Measurements from ENCODE around the gene M1AP.

Gene M1AP

DNA sequence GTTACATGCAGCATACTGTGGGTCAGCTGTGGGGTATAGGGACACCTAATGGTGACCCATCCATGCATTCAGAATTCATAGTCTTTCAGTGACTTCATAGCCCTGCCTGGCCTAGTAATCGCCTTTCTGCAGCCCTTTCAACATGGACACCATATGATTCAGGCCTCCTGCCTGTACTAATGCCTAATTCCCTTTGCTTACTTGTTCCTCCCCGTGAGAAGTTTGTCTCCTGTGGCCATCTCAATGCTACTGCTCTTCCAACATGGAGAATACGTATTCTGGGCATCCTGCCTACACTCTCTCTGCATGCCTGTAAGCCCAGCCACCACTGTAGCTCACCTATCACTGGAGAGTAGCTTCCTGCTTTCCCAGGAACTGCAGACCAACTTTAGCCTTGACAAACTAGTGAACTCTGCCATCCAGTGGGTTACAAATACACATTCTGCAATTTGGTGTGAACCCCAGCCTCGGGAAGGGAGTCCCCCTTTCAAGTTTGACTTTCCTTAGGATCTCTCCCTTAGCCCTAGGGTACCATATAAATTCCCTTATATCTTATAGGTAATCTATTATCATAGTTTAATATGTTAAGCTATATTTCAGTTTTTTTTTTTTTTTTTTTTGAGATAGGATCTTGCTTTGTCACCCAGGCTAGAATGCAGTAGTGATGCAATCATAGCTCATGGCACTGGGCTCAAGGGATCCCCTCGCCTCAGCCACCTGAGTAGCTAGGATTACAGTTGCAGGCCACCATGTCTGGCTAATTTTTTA lies 22.3 kb downstream of the M1AP start:
- H3K27me3 ChIP-seq (ENCODE audit: insufficient read depth, low read length) = no peaks in the 10 kb centered on the region

DNA sequence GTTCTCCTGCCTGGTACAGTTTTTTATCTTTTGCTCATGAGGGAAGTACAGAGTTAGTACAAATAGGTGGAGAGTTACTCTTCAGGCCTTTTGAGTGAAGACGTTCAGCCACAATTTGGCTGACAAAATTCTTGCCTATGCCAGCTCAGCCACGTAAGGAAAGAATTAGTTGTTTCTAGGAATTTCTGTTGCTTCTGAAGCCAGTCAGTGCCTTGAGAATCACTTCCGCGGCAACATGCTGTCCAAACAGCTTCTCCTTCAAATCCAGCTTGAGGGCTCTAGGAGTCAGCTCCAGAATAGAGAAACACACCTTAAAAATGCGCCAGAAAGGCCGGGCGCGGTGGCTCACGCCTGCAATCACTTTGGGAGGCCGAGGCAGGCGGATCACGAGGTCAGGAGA lies 27.5 kb downstream of the M1AP start:
- 96% methylated on average over 12 of the region's 12 CpGs for WGBS
- no peaks in the 10 kb centered on the region for H3K9me3 ChIP-seq (ENCODE audit: insufficient read depth, low read depth, low read length)
- no peaks in the 10 kb centered on the region for H3K36me3 ChIP-seq (ENCODE audit: insufficient read depth, low read length)
- no peaks in the 10 kb centered on the region for H3K27me3 ChIP-seq (ENCODE audit: insufficient read depth, low read length)
- H3K9ac ChIP-seq (ENCODE audit: low read depth, low read length) = no peak overlapping the region
- H3K27ac ChIP-seq (ENCODE audit: low read depth, low read length) = no peak overlapping the region
- H3K4me3 ChIP-seq (ENCODE audit: low read length) = no peak overlapping the region
- no peaks in the 10 kb centered on the region for H3K4me1 ChIP-seq (ENCODE audit: insufficient read depth, low read length)

More for the DNA sequence above, 22.3 kb downstream of the M1AP start:
- 87% methylated on average over 5 of the region's 5 CpGs for WGBS
- no peaks in the 10 kb centered on the region for H3K4me1 ChIP-seq (ENCODE audit: insufficient read depth, low read length)
- H3K36me3 ChIP-seq (ENCODE audit: insufficient read depth, low read length) = no peaks in the 10 kb centered on the region
- no peak overlapping the region for H3K9ac ChIP-seq (ENCODE audit: low read depth, low read length)
- H3K4me3 ChIP-seq (ENCODE audit: low read length) = no peak overlapping the region
- H3K9me3 ChIP-seq (ENCODE audit: insufficient read depth, low read depth, low read length) = no peaks in the 10 kb centered on the region
- no peak overlapping the region for H3K27ac ChIP-seq (ENCODE audit: low read depth, low read length)

DNA sequence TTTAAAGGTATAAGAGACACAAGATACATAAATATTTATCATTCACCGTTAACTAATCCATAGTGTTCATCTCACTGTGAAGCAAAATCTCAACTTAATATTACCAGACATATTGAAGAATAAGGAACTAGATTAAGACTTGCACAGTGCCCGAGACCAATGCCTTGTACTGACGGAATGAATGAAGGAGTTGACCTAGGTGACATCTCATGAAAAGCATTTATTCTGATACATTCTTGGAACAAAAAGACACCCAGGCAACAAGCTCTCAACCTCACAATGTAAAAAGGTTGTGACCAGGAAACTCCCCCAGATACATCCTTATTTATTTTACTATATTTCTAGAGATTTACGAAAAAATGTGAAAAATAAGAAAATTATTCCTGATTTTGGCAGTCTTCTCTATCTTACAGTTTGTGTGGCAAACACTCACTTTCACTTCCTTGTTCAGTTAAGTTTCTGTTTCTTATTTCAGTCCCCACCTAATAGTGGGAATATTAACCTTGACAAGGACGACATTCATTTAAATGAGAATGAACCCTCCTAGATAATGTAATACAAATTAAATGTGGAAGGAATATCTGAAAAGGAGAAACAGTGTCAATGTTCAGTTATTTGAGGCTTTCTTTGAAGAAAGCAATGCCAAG lies 28.4 kb downstream of the M1AP start:
- H3K27me3 ChIP-seq (ENCODE audit: insufficient read depth, low read length) = no peaks in the 10 kb centered on the region
- H3K27ac ChIP-seq (ENCODE audit: low read depth, low read length) = no peak overlapping the region
- H3K4me3 ChIP-seq (ENCODE audit: low read length) = no peak overlapping the region
- H3K9me3 ChIP-seq (ENCODE audit: insufficient read depth, low read depth, low read length) = no peaks in the 10 kb centered on the region
- no peaks in the 10 kb centered on the region for H3K36me3 ChIP-seq (ENCODE audit: insufficient read depth, low read length)
- 91% methylated on average over 3 of the region's 5 CpGs for WGBS
- H3K4me1 ChIP-seq (ENCODE audit: insufficient read depth, low read length) = no peaks in the 10 kb centered on the region
- H3K9ac ChIP-seq (ENCODE audit: low read depth, low read length) = no peak overlapping the region

DNA sequence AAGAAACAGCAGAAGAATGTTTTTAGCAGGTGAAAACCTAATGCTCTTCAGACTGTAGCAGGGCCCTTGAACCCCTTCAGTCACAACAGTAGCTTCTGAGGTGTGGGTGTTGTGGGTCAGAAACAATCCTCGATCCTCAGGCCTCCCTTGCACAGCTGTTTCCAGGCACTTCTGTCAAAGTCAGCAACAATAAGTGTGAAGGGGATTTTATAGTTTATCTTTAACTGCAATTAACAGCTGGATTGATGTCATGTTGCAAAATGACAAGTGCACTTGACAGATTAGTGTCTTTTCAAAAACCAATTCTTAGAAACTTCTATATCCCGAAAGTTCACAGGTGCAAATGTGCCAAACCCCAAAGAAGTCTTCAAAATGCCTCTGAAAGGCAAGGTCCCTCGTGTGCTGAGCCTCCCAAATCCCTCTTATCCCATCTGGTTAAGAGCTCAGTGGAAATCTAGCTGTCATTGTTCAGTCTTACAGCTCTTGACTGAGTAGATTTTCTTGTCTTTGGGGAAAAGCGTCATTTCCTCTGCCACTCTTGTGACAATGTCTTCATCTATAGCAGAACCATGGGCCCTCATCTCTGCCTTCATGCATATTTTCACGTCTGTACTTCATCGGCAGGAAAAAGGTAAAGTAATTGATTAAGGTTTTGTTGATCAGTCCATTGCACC lies 29.6 kb downstream of the M1AP start:
- Histone ChIP-seq H3K36me3 (ENCODE audit: insufficient read depth, low read length) (no peaks in the 10 kb centered on the region), H3K27me3 (ENCODE audit: insufficient read depth, low read length) (no peaks in the 10 kb centered on the region), H3K4me1 (ENCODE audit: insufficient read depth, low read length) (no peaks in the 10 kb centered on the region), H3K9me3 (ENCODE audit: insufficient read depth, low read depth, low read length) (no peaks in the 10 kb centered on the region), H3K4me3 (ENCODE audit: low read length) (no peak overlapping the region), H3K9ac (ENCODE audit: low read depth, low read length) (no peak overlapping the region), H3K27ac (ENCODE audit: low read depth, low read length) (no peak overlapping the region)
- 93% methylated on average over 6 of the region's 6 CpGs for WGBS

DNA sequence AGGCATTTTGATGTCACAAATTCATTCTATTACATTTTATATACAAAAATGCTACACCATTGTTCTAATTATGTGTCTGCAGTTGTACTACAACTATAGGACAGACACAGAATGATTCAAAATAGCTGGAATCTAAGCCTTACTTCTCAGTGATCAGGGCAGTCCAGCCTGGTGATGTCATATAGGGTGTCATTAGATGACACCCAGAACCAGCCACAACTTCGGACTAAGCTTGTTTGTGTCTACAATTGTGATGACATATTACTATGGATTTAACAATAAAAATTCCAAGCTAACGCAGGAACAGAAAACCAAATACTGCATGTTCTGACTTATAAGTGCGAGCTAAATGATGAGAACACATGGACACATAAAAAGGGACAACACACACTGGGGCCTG lies 31.0 kb downstream of the M1AP start:
- Histone ChIP-seq H3K27ac (ENCODE audit: low read depth, low read length) (no peak overlapping the region), H3K27me3 (ENCODE audit: insufficient read depth, low read length) (no peaks in the 10 kb centered on the region), H3K4me1 (ENCODE audit: insufficient read depth, low read length) (no peaks in the 10 kb centered on the region), H3K36me3 (ENCODE audit: insufficient read depth, low read length) (no peaks in the 10 kb centered on the region), H3K4me3 (ENCODE audit: low read length) (no peak overlapping the region), H3K9ac (ENCODE audit: low read depth, low read length) (no peak overlapping the region), H3K9me3 (ENCODE audit: insufficient read depth, low read depth, low read length) (no peaks in the 10 kb centered on the region)
- WGBS = 94% methylated on average over 3 of the region's 3 CpGs

DNA sequence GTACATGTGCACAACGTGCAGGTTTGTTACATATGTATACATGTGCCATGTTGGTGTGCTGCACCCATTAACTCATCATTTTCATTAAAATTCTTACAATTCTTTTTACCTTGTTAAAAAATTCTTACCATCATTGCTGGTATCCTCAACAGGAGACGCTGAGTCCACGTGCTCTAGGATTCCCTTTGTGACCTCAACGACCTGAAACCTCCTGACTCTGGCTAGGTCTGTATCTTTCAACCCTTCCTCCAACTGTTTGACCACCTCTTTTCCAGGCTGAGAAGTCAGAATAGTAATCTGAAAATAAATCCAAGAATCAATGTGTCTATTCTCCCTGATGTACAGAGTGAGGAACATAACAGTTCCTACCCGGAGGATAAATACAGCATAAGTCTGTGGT lies 41.2 kb downstream of the M1AP start:
- Histone ChIP-seq H3K4me1 (ENCODE audit: insufficient read depth, low read length) (no peaks in the 10 kb centered on the region), H3K4me3 (ENCODE audit: low read length) (no peak overlapping the region), H3K36me3 (ENCODE audit: insufficient read depth, low read length) (no peaks in the 10 kb centered on the region), H3K9ac (ENCODE audit: low read depth, low read length) (no peak overlapping the region), H3K27me3 (ENCODE audit: insufficient read depth, low read length) (peaks cover 13% of the 10 kb centered on the region; the same call in 1 of the 2 replicates), H3K27ac (ENCODE audit: low read depth, low read length) (no peak overlapping the region), H3K9me3 (ENCODE audit: insufficient read depth, low read depth, low read length) (no peaks in the 10 kb centered on the region)
- WGBS = 76% methylated on average over 4 of the region's 5 CpGs

DNA sequence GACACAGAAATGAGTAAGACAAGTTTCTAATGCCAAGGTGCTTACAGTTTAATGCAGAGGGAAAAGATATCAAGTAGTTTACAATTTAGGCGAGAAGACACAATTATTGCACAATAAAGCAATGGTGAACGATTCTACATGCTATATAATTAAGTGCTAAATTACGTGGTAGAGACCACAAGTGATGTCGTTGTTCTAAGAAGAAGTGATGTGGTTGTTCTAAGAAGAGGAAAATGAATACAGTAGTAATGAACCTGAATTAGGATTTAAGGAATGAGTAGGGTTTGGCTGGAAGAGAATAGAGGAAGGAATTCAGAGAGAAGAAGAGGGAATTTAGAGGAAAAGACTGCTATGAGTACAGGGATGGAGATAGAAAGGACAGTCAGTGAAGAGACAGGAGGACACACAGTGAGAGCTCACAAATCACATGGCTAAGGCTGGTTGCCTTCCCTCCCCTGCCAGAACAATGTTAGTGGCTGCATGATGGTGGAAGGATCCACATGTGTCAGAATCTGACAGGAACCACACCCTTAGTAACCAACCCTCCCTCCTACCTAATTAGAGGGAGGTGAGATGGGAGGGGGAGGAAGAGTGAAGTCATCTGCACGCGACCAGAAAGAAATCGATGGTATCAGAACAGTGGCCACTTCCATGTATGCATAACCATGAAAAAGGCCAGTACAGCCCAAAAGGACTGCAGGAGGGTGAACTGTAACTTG lies 44.7 kb downstream of the M1AP start:
- no peak overlapping the region for H3K27ac ChIP-seq (ENCODE audit: low read depth, low read length)
- H3K36me3 ChIP-seq (ENCODE audit: insufficient read depth, low read length) = no peaks in the 10 kb centered on the region
- H3K4me3 ChIP-seq (ENCODE audit: low read length) = no peak overlapping the region
- H3K4me1 ChIP-seq (ENCODE audit: insufficient read depth, low read length) = no peaks in the 10 kb centered on the region
- H3K9me3 ChIP-seq (ENCODE audit: insufficient read depth, low read depth, low read length) = no peaks in the 10 kb centered on the region
- H3K9ac ChIP-seq (ENCODE audit: low read depth, low read length) = no peak overlapping the region
- H3K27me3 ChIP-seq (ENCODE audit: insufficient read depth, low read length) = peaks cover 20% of the 10 kb centered on the region; the same call in 1 of the 2 replicates
- WGBS = 87% methylated on average over 7 of the region's 7 CpGs

DNA sequence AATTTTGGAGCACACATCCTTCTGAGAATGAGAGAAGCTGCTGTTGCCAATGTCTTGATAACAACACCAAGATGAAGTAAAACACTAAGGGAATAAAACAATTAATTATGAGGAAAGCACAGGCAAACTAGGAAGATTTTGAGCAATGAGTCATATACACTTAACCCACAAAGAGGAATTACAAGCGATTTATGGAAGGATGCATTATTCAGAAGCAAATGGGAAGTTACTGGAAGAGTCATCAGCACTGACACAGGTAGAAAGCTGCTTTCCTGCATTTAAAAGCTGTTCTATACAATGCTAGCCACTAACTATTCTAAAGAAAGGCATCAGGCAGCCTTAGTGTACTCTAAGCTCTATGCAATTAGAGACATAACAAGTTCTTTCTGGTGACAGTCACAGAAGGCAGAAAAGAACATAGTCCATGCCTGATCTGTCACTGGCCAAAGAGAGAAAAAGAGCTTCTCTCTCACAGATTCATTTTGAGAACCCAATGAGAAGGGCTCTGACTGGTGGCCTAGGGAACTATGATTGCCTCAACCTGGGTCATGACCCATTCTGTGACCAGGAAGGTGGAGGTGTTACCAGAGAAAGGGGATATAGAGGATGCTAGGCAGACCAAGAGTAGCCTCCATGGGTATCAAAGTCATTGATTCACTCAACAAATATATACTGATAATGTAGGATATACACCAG lies 45.4 kb downstream of the M1AP start:
- no peak overlapping the region for H3K27ac ChIP-seq (ENCODE audit: low read depth, low read length)
- H3K9me3 ChIP-seq (ENCODE audit: insufficient read depth, low read depth, low read length) = no peaks in the 10 kb centered on the region
- no peaks in the 10 kb centered on the region for H3K36me3 ChIP-seq (ENCODE audit: insufficient read depth, low read length)
- H3K9ac ChIP-seq (ENCODE audit: low read depth, low read length) = no peak overlapping the region
- peaks cover 20% of the 10 kb centered on the region; the same call in 1 of the 2 replicates for H3K27me3 ChIP-seq (ENCODE audit: insufficient read depth, low read length)
- no peak overlapping the region for H3K4me3 ChIP-seq (ENCODE audit: low read length)
- 100% methylated on average over 1 of the region's 1 CpG for WGBS
- H3K4me1 ChIP-seq (ENCODE audit: insufficient read depth, low read length) = no peaks in the 10 kb centered on the region

DNA sequence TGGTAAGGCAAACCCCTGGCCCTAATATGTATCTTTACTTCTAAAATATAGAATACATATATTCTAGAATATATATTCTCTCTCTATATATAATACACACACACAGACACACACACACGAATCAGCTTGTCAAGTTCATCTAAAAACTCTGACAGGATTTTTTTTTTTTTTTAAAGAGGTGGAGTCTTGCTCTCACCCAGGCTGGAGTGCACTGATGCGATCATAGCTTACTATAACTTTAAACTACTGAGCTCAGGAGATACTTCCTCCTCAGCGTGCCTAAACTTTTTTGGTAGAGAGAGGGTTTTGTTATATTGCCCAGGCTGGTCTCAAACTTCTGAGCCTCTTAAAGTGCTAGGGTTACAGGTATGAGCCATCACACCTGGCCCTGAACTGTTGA lies 48.5 kb downstream of the M1AP start:
- Histone ChIP-seq H3K4me3 (ENCODE audit: low read length) (no peak overlapping the region), H3K27ac (ENCODE audit: low read depth, low read length) (no peak overlapping the region), H3K27me3 (ENCODE audit: insufficient read depth, low read length) (peaks cover 20% of the 10 kb centered on the region; the same call in 1 of the 2 replicates), H3K9me3 (ENCODE audit: insufficient read depth, low read depth, low read length) (no peaks in the 10 kb centered on the region), H3K36me3 (ENCODE audit: insufficient read depth, low read length) (no peaks in the 10 kb centered on the region), H3K9ac (ENCODE audit: low read depth, low read length) (no peak overlapping the region), H3K4me1 (ENCODE audit: insufficient read depth, low read length) (no peaks in the 10 kb centered on the region)
- WGBS = 71% methylated on average over 2 of the region's 3 CpGs

DNA sequence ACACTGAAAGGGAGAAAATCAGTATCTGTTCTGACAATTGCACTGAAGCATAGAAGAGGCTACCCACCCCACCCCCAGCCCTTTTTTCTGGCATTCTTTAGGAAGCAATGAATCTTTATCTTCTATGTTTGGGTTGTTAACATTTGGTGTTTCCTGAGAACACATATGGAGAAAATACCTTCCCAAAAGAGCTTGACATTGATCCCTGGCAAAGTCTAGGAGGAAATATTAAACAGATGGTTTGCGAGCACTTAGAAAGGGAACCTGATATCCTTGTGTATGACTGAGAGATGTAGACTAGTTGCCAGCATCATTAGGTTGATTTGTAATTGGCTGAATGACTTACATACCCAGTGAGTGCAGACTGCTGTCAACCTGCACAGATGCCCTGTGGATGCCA lies 50.7 kb downstream of the M1AP start:
- H3K9me3 ChIP-seq (ENCODE audit: insufficient read depth, low read depth, low read length) = no peaks in the 10 kb centered on the region
- H3K4me1 ChIP-seq (ENCODE audit: insufficient read depth, low read length) = no peaks in the 10 kb centered on the region
- no peak overlapping the region for H3K9ac ChIP-seq (ENCODE audit: low read depth, low read length)
- H3K4me3 ChIP-seq (ENCODE audit: low read length) = no peak overlapping the region
- H3K27ac ChIP-seq (ENCODE audit: low read depth, low read length) = no peak overlapping the region
- no peaks in the 10 kb centered on the region for H3K36me3 ChIP-seq (ENCODE audit: insufficient read depth, low read length)
- 92% methylated on average over 1 of the region's 1 CpG for WGBS
- H3K27me3 ChIP-seq (ENCODE audit: insufficient read depth, low read length) = peaks cover 18% of the 10 kb centered on the region; the same call in 1 of the 2 replicates
